CD4-positive, alpha-beta T cell (primary cell): Measurements from ENCODE around the gene ITGAD. TPM values are rescaled to one million over a fixed set of nuclear protein-coding genes. Genes with fewer than 3 reads are reported as not detected.

ENCODE experiments used
- ATAC-seq: fragments of 200-7000 bp; cut with Tn5 transposase; one replicate; pipeline ENCODE4 v1.10.0; 2022; ENCODE audit warnings: mild to moderate bottlenecking; ENCODE audit not compliant: poor library complexity
- CTCF ChIA-PET: fragments of 350-600 bp; sonication (Branson Sonifier 250); formaldehyde crosslinking; loops from one replicate; lab custom pipeline; 2021; ENCODE audit warnings: antibody characterized with exemption, inconsistent platforms; lab: Charles Lee
- POLR2A ChIA-PET: fragments of 350-600 bp; sonication (Branson Sonifier 250); formaldehyde crosslinking; loops from one replicate; lab custom pipeline; 2021; ENCODE audit warnings: antibody characterized with exemption, inconsistent platforms; lab: Charles Lee
- DNase-seq, 14 experiments: peaks; one replicate each; pipeline ENCODE4 v3.0.0-alpha.2; 2013 to 2020; ENCODE audit warnings: mixed read lengths in 2 of 14
- H3K27ac ChIP-seq, 2 donors: one replicate each; pipeline versions ENCODE4 v1.5.1 to v1.7.0; 2013; ENCODE audit warnings: low read length in 2 of 2, low read depth in 1 of 2, mild to moderate bottlenecking in 1 of 2
- H3K27me3 ChIP-seq, 2 experiments: 1 replicate in 1 of 2; 2 replicates in 1 of 2; pipeline versions ENCODE4 v1.6.1 to v1.7.0; 2013; ENCODE audit warnings: low read length in 2 of 2, control low read depth in 1 of 2, mild to moderate bottlenecking in 1 of 2, moderate library complexity in 1 of 2; ENCODE audit not compliant: insufficient read depth in 2 of 2, control insufficient read depth in 1 of 2
- H3K36me3 ChIP-seq: one replicate; pipeline ENCODE4 v1.6.1; 2013; ENCODE audit warnings: low read length, control low read depth; ENCODE audit not compliant: insufficient read depth
- H3K4me1 ChIP-seq: one replicate; pipeline ENCODE4 v1.6.1; 2013; ENCODE audit warnings: low read length, control low read depth; ENCODE audit not compliant: insufficient read depth
- H3K4me3 ChIP-seq: one replicate; pipeline ENCODE4 v1.5.1; 2013; ENCODE audit warnings: mild to moderate bottlenecking, low read length, moderate library complexity
- H3K9me3 ChIP-seq, 2 experiments: 1 replicate in 1 of 2; 2 replicates in 1 of 2; pipeline versions ENCODE4 v1.6.1 to v1.7.0; 2013; ENCODE audit warnings: low read length in 2 of 2, mild to moderate bottlenecking in 2 of 2, control low read depth in 1 of 2, moderate library complexity in 1 of 2; ENCODE audit not compliant: control insufficient read depth in 1 of 2, insufficient read depth in 1 of 2
- H3K27ac Mint-ChIP-seq: one replicate; pipeline ENCODE4 v1.8.0; 2020; ENCODE audit warnings: mixed read lengths
- H3K27me3 Mint-ChIP-seq: one replicate; pipeline ENCODE4 v1.8.0; 2021; ENCODE audit warnings: mixed read lengths
- H3K36me3 Mint-ChIP-seq: one replicate; pipeline ENCODE4 v1.8.0; 2021; ENCODE audit warnings: low read depth, mixed read lengths
- H3K4me1 Mint-ChIP-seq: one replicate; pipeline ENCODE4 v1.8.0; 2021; ENCODE audit warnings: low read depth, mixed read lengths
- H3K4me3 Mint-ChIP-seq: one replicate; pipeline ENCODE4 v1.8.0; 2020; ENCODE audit warnings: mild to moderate bottlenecking, mixed read lengths
- H3K9me3 Mint-ChIP-seq: one replicate; pipeline ENCODE4 v1.8.0; 2020; ENCODE audit warnings: mixed read lengths
- intact Hi-C, 2 experiments: fragments of 100-400 bp; cut with DNase I in 1 of 2; cut with micrococcal nuclease in 1 of 2; formaldehyde crosslinking; loops; one replicate each; pipeline versions ENCODE4 v1.15.1 to v1.9.0; 2023 to 2025; cut with DNase I, micrococcal nuclease
- total RNA-seq, 174 experiments: library from RNA in 2 of 174; stranded (reverse) in 2 of 174; gene quantifications; one replicate each; pipeline ENCODE4 v1.2.3 and lab custom pipeline; 2021 to 2026
- TF ChIP-seq, protein P1 (sequence below): fragments of 200-600 bp; IDR thresholded peaks from one replicate; pipeline ENCODE4 v1.8.0; 2022; ENCODE audit warnings: antibody characterized with exemption, mild to moderate bottlenecking

ITGAD gene
- total RNA-seq, 2 experiments from 2014 or later: not detected

DNA sequence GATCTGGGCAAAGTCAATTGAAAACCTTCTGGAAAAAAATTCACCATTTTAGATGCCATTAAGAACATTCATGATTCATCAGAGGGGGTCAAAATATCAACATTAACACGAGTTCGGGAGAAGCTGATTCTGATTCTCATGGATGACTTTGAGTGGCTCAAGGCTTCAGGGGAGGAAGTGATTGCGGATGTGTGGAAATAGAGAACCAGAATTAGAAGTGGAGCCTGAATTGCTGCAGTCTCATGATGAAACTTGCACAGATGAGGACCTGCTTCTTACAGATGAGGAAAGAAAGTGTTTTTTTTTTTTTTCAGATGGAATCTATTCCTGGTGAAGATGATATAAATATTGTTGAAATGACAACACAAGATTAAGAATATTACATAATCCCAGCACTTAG is 25.3 kb upstream of the ITGAD start:
- DNase-seq: peak in 2 of 14 experiments; percentile 41 to 59
- peaks cover 6% of the 10 kb centered on the region for H3K27me3 Mint-ChIP-seq
- H3K27me3 ChIP-seq: no peaks in the 10 kb centered on the region
- H3K27ac Mint-ChIP-seq: no peak overlapping the region
- peaks cover 6% of the 10 kb centered on the region for H3K4me1 Mint-ChIP-seq
- no peaks in the 10 kb centered on the region for H3K36me3 Mint-ChIP-seq
- CTCF ChIA-PET: no interaction called here
- H3K4me1 ChIP-seq: no peaks in the 10 kb centered on the region
- POLR2A ChIA-PET: interaction anchor here (0.6 kb wide), 1 partner anchor 124 kb away, joined by 3 read pairs; no protein-coding TSS in a partner anchor
- H3K9me3 ChIP-seq: no peaks in the 10 kb centered on the region
- H3K27ac ChIP-seq: no peak overlapping the region
- H3K4me3 Mint-ChIP-seq: no peak overlapping the region
- TF ChIP-seq, protein P1, sequence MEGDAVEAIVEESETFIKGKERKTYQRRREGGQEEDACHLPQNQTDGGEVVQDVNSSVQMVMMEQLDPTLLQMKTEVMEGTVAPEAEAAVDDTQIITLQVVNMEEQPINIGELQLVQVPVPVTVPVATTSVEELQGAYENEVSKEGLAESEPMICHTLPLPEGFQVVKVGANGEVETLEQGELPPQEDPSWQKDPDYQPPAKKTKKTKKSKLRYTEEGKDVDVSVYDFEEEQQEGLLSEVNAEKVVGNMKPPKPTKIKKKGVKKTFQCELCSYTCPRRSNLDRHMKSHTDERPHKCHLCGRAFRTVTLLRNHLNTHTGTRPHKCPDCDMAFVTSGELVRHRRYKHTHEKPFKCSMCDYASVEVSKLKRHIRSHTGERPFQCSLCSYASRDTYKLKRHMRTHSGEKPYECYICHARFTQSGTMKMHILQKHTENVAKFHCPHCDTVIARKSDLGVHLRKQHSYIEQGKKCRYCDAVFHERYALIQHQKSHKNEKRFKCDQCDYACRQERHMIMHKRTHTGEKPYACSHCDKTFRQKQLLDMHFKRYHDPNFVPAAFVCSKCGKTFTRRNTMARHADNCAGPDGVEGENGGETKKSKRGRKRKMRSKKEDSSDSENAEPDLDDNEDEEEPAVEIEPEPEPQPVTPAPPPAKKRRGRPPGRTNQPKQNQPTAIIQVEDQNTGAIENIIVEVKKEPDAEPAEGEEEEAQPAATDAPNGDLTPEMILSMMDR: no peak
- intact Hi-C loops: loop anchor here in 1 of 2 experiments (10.0 kb wide), 1 partner anchor 53 kb away; no protein-coding TSS in a partner anchor
- no peaks in the 10 kb centered on the region for H3K36me3 ChIP-seq
- no peak overlapping the region for H3K4me3 ChIP-seq
- no peaks in the 10 kb centered on the region for H3K9me3 Mint-ChIP-seq
- no peak for ATAC-seq

DNA sequence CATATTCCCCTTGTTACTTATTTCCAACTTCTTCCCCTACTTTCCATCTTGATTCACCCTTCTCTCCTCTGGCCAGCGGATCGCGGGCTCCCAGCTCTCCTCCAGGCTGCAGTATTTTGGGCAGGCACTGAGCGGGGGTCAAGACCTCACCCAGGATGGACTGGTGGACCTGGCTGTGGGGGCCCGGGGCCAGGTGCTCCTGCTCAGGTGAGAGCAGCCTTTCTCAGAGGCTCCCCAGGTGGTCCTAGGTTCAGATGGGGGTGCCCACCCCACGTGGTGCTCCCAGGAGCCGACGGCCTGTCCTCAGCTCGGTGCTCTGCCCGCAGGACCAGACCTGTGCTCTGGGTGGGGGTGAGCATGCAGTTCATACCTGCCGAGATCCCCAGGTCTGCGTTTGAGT is 22.1 kb upstream of the ITGAD start:
- Histone ChIP-seq H3K27ac (no peak overlapping the region), H3K4me1 (no peaks in the 10 kb centered on the region), H3K36me3 (no peaks in the 10 kb centered on the region), H3K9me3 (peaks cover 6 to 7% of the 10 kb centered on the region in 2 experiments), H3K27me3 (no peaks in the 10 kb centered on the region), H3K4me3 (no peak overlapping the region)
- ChIA-PET POLR2A (no interaction called here), CTCF (no interaction called here)
- TF ChIP-seq, protein P1: no peak
- Mint-ChIP-seq H3K36me3 (no peaks in the 10 kb centered on the region), H3K27me3 (peaks cover 12% of the 10 kb centered on the region), H3K4me1 (peaks cover 6% of the 10 kb centered on the region), H3K4me3 (no peak overlapping the region), H3K9me3 (peaks cover 2% of the 10 kb centered on the region), H3K27ac (no peak overlapping the region)
- ATAC-seq (no peak), DNase-seq (no peak)
- intact Hi-C loops: no loop called here

GRCh38 chr16:31371619-31372484 is 21.3 kb upstream of the ITGAD start:
- TF ChIP-seq, protein P1: no peak
- no peaks in the 10 kb centered on the region for H3K36me3 ChIP-seq
- H3K36me3 Mint-ChIP-seq: no peaks in the 10 kb centered on the region
- H3K27ac Mint-ChIP-seq: no peak overlapping the region
- H3K9me3 Mint-ChIP-seq: peaks cover 2% of the 10 kb centered on the region
- no peak overlapping the region for H3K27ac ChIP-seq
- ATAC-seq (no peak), DNase-seq (no peak)
- no peak overlapping the region for H3K4me3 ChIP-seq
- POLR2A ChIA-PET: no interaction called here
- intact Hi-C loops: no loop called here
- peaks cover 3% of the 10 kb centered on the region for H3K4me1 Mint-ChIP-seq
- no peaks in the 10 kb centered on the region for H3K4me1 ChIP-seq
- no peaks in the 10 kb centered on the region for H3K27me3 ChIP-seq
- H3K9me3 ChIP-seq: peaks cover 6 to 7% of the 10 kb centered on the region in 2 experiments
- H3K4me3 Mint-ChIP-seq: no peak overlapping the region
- CTCF ChIA-PET: no interaction called here
- peaks cover 12% of the 10 kb centered on the region for H3K27me3 Mint-ChIP-seq
